NCI-H1417 (cell line): ENCODE data around the gene SAT1.
A peak's percentile ranks its signal among the peaks of the same experiment; 100 is the strongest.

ENCODE experiments used
- DNase-seq, 3 experiments: peaks; one replicate each; lab custom pipeline; 2025; lab: John Stamatoyannopoulos, UW

Gene SAT1

DNA sequence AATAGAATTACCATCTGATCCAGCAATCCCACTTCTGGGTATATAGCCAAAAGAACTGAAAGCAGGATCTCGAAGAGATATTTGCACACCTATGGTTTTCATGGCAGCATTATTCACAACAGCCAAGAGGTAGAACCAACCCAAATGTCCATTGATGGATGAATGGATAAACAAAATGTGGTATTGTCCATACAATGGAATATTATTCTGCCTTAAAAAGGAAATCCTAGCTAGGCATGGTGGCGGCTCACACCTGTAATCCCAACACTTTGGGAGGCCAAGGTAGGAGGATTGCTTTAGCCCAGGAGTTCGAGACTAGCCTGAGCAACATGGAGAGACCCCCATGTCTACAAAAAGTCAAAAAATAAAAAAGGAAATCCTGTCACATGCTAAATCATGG, 27.3 kb downstream of the SAT1 start:
- DNase-seq, result no peak

DNA sequence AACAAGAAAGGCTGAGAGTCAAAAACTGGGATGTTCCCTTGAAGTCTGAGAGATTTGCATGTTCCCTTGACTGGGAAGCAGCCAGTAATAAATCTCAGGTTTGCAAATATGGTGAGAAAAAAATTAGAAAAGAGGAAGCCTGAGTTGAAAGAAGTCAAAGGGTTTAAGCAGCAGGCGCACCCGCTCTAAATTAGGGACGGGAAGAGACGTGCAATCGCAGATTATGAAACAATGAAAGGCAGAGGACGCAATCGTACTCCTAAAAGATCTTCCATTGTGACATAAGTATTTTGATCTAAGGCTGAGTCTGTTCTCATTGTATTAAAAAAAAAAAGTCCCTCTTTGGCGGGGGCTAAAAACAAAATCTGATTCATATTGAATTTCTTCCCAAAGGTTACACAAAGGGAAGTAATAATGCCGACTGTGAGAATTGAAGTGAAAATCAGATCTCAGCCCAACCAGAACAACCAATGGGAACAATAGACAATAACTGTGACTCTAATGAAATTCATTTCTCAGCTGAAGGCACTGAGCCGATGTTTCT, 28.2 kb downstream of the SAT1 start:
- DNase-seq, result no peak

DNA sequence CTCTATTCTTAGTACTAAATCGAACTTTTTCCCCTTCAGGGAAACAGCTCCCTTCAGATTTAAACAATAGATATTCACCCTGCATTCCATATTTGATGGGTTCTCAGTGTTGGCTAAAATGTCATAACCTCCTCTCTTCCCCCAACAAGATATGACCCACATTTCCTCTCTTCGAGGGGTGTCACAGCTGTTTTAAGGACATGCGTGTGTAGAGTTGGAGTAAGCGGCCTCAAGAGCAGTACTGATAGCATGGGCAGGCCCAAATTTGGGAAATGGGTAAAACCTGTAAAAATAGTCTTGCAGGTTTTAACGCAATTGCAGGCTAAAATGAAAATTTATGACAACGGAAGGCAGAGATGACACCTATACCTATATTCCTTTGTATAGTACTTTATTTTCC, 28.7 kb downstream of the SAT1 start:
- DNase-seq, result no peak

DNA sequence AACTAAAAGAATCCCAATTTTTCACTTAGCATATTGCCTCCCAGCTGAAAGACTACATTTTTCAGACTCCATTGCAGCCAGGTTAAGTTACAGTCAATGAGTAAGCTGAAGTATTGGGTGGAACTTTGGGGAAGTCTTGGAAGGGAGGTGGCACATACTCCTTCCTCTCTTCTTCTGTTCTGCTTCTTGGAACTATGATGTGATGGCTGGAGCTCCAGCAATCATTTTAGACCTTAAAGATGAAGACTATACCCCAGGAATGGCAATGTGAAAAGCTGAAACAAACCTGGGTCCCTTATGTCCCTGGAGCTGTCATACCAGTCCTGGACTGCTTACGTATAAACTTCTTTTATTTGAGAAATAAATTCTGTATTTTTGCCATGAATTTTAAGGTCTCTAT, 30.8 kb downstream of the SAT1 start:
- DNase-seq, result no peak

DNA sequence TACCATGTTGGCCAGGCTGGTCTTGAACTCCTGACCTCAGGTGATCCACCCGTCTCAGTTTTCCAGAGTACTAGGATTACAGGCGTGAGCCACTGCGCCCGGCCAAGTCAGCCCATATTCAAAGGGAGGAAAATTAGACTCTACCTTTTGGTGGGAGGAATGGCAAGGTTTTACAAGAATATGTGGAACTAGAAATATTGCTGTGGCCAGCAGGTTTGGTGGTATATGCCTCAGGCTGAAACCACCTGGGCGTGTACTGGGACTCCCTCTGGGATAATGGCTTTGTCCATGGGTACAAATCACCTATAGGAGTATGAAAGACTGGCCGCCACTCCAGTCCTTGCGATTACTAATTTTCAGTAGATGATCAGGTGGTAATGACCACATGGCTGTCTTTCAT, 32.4 kb downstream of the SAT1 start:
- DNase-seq, result no peak

DNA sequence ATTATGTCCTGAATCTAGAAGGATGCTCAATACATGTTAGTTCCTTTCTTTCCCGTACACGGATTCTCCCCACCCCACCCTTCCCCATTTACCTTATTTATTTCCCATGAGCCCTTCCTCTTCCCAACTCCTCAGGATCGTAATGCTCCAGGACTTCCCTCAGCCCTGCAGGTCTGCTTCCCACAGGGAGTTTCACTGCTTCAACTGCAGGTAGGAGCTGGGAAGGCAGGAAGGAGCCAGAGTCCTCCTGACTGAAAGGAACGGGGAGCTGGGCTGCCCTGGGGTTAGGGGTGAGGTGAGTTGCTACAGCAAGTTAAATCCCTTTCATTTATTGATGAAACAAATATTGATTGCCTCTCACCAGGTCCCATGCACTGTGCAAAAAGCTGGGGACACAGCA, 33.2 kb downstream of the SAT1 start:
- no peak for DNase-seq

DNA sequence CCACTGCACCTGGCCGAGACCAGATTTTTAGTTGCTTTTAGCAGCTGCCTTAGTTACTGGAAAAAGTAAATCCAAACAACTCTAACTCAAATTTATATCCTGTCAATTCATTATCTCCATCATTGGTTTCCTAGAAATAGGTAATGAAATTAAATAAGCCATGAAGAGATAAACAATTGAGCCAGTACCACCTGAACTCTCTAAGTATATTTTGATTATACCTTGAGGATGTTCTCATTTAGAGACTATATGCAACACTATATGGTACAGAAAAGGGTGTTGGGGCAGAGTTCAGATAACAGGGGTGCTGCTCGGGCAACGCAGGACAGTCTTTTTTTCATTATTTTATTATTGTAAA, 35.0 kb downstream of the SAT1 start:
- peak in 1 of 3 experiments; percentile 39 for DNase-seq

DNA sequence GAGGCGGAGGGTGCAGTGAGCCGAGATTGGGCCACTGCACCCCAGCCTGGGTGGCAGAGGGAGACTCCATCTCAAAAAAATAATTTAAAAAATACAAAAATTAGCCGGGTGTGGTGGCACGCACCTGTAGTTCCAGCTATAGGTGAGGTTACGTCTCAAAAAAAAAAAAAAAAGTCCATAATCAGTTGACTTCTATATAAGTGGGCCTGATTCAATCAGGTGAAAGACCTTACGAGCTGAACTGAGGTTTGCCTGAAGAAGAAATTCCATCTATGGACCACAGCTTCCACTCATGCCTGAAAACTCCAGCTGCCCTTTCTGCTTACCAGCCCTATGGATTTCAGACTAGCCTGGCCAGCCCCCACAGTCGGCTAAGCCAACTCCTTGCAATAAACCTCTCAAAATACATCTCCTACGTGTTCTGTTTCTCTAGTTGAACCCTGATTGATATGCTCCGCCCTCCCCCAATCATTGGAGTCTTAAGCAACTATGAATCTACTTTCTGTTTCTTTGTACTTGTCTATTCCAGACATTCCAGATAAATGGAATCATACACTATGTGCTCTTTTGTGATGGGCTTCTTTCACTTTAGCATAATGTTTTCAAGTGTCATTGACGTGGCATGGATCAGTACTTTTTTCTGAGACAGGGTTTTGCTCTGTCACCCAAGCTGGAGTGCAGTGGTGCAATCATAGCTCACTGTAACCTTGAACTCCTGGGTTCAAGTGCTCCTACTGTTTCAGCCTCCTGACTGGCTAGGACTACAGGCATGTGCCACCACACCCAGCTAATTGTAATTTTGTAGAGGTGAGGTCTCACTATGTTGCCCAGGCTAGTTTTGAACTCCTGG, 36.6 kb downstream of the SAT1 start:
- DNase-seq, result no peak

DNA sequence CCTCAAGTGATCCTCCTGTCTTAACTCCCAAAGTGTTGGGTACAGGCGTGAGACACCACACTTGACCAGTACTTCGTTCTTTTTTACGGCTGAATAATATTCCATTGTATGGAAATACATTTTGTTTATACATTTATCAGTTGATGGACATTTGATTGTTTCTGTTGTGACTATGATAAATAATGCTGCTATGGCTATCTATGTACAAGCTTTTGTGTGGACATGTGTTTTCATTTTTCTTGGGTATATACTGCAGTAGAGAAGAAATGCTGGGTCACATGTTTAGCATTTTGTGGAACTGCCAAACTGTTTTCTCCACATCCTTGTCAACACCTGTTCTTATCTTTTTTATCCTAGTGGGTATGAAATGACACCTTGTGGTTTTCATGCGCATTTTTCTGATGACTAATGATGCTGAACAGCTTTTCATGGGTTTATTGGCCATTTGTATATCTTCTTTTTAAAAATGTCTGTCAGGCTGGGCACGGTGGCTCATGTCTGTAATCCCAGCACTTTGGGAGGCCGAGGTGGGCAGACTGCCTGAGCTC, 37.3 kb downstream of the SAT1 start:
- no peak for DNase-seq

DNA sequence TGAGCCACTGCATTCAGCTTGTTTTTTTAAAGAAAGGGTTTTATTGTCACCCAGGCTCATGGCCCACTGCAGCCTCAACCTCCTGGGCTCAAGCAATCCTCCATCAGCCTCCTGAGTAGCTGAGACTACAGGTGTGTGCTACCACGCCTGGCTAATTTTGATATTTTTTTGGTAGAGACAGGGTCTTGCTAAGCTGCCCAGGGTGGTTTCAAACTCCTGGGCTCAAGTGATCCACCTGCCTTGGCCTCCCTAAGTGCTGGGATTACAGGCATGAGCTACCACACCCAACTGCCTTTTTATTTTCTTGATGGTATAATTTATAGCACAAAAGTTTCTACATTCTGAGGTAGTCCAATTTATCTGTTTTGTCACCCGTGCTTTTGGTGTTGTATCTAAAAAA, 38.9 kb downstream of the SAT1 start:
- no peak for DNase-seq

DNA sequence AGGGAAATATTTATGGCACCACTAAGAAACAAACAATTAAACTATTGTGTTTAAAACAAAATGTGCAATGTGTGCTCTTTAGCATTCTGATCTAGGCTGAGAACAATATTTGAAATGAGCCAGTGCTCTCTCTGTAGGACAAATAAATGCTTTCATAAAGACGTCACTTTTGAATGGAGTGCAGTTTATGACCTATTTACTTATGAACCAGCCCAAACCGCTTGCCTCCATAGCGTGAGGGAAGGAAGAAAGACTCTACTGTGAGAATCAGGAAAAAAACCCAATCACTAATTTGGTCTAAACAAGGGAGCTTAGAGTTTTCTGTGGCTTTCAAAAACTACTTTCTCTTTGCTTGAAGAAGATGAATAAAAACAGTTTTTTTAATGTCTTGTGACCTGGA, 39.4 kb downstream of the SAT1 start:
- DNase-seq, result peak in 2 of 3 experiments; percentile 33 to 71

DNA sequence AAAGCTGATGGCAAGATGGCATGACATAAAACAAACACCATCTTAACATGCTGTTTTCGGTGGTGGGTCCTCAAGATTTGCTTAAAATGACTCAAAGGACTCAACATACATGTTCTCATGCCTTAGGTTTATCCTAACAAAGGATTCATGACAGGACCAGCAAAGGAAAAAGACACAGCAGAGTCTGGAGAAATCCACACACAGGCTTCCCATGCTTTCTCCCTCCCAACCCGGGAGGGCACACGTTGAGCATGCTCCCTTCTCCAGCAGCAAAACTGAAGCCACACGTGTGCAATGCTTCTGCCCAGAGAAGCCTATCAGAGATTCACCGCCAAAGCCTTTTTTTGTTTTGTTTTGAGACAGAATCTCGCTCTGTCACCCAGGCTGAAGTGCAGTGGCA, 39.9 kb downstream of the SAT1 start:
- peak in 1 of 3 experiments; percentile 53 for DNase-seq

DNA sequence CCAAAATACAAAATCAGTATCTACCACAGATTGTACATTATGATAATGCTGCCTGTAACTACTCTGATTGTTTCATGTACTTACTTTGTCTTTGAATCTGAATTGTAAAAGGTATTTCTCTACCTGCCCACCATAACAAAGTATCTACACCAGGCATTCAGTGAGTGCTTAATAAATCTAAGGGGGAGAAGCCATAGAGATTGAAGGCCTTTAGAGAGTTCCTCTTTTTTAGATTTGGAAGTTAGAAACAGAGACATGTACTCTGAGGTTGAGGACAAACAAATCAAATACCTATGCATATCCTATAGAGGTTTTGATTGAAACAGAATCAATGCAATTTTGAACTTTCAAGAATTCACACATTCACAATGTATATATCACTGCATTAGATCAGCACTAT, 42.7 kb downstream of the SAT1 start:
- DNase-seq, result no peak

DNA sequence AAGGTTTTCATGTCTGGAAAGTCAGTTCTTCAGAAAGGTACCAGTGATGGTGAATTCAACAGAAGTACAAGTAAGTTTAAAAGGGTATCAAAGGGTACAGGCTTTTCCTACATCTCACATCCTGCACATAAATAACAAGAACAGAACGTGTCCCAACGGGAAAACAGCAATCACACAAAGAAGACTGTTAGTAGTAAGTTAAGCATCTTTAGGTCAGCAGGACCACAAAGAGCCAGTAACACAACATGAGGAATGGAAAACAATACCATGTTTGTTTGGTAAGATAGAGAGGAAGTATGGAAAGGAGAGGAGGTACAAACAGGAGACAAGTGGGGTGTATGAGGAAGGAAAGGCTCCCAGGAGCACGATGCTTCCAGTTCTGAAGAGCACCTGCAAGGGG, 43.2 kb downstream of the SAT1 start:
- DNase-seq, result no peak

DNA sequence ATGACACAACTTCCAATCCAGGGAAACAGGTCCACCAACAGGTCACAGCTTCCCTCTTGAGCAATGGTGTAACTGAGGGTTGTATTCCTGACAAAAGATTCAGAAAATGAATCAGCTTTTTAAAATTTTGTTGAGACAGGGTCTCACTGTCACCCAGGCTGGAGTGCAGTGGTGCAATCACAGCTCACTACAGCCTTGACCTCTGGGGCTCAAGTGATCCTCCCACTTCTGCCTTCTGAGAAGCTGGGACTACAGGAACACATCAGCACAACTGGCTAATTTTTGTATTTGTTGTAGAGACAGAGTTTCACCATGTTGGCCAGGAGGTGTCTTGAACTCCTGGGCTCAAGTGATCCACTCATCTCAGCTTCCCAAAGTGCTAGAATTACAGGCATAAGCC, 43.7 kb downstream of the SAT1 start:
- DNase-seq, result no peak

DNA sequence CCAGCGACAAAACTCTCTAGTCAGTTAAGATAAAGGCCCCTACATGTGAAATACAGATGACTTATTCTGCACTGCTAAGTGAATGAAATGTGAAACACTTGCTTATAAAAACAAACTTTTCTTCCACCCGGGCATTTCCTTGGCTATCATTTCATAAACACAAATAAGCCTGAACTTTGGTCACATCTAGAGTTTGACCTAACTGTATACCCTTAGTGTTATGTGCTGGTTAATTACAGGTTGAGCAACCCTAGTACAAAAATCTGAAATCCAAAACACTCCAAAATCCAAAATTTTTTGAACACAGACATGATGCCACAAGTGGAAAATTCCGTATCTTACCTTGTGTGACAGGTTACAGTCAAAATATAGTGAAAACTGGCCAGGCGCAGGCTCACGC, 45.9 kb downstream of the SAT1 start:
- no peak for DNase-seq

DNA sequence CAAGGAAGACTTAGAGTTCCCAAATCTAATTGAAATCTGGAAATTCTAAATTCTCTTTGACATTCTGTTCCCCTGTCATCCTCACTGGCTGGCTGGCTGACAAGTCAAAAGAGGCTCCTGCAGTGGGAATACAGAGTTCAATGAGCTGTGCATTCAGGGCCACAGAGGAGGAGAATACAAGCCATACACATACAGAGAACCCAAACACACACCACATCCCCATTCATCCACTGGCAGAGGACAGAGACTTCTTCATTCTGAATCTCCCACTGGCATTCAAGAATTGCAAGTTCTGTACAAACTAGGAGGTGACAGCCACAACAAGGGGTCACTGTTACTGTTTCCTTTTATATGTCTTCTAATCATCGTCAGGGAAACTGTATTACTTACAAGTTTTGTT, 49.7 kb downstream of the SAT1 start:
- DNase-seq, result no peak
